HCT116 (cell line): Measurements from ENCODE around the gene TMEM178B. TPM values are rescaled to one million over a fixed set of nuclear protein-coding genes. Genes with fewer than 3 reads are reported as not detected.

Experiments used
- ATAC-seq: fragments of 200-7000 bp; cut with Tn5 transposase; 2 replicates; pipeline ENCODE4 v1.9.1; 2020; ENCODE audit warnings: mild to moderate bottlenecking, moderate library complexity
- BruUV-seq: library from RNA; stranded (reverse); fragments of 400-500 nt; replicated peaks from 2 replicates; lab custom pipeline; 2021; lab: Mats Ljungman, UMichigan
- CTCF ChIA-PET: fragments of 300-600 bp; sonication (Branson Sonifier 250); formaldehyde crosslinking; loops from one replicate; lab custom pipeline; 2021; ENCODE audit warnings: antibody characterized with exemption; lab: Charles Lee
- POLR2A ChIA-PET: fragments of 300-600, 350-600 bp; sonication (Branson Sonifier 250); formaldehyde crosslinking; loops from one replicate; lab custom pipeline; 2021; ENCODE audit warnings: antibody characterized with exemption; lab: Charles Lee
- RAD21 ChIA-PET, 2 experiments: fragments of 300-600 bp; sonication (Branson Sonifier 250); formaldehyde crosslinking; loops; one replicate each; lab custom pipeline; 2023; ENCODE audit warnings: low total read pairs in 2 of 2; ENCODE audit not compliant: uncharacterized antibody in 2 of 2, unreplicated experiment in 2 of 2, low non-redundant PET in 1 of 2; lab: Charles Lee
- DNase-seq: peaks from one replicate; pipeline ENCODE4 v3.0.0-alpha.2; 2010; ENCODE audit warnings: low read depth, low spot score
- H2AFZ ChIP-seq: fragments of 200-600 bp; shearing (Covaris generic), sonication (generic); 2 replicates; pipeline ENCODE4 v1.6.1; 2017; ENCODE audit warnings: low read depth, mixed run types, mixed read lengths, antibody characterized with exemption, low read length; ENCODE audit not compliant: poor library complexity, severe bottlenecking
- H3K27ac ChIP-seq: 2 replicates; pipeline ENCODE4 v1.5.1; 2012; ENCODE audit warnings: low read depth, low read length
- H3K27me3 ChIP-seq: fragments of 200-600 bp; sonication (generic); 2 replicates; pipeline ENCODE4 v1.6.1; 2016; ENCODE audit warnings: mixed run types, low read length, mixed read lengths; ENCODE audit not compliant: insufficient read depth
- H3K36me3 ChIP-seq, 2 experiments: fragments of 200-500 bp in 1 of 2; fragments of 200-600 bp in 1 of 2; sonication (Bioruptor generic) in 1 of 2; sonication (generic) in 1 of 2; 2 replicates each; pipeline versions ENCODE4 v1.5.1 to v1.6.1; 2014 to 2016; ENCODE audit warnings: low read length in 2 of 2, inconsistent platforms in 1 of 2, mixed read lengths in 1 of 2, mixed run types in 1 of 2; ENCODE audit not compliant: insufficient read depth in 2 of 2, control insufficient read depth in 1 of 2
- H3K4me1 ChIP-seq, 2 experiments: fragments of 200-600 bp in 1 of 2; sonication (generic) in 1 of 2; 2 replicates each; pipeline versions ENCODE4 v1.5.1 to v1.6.1; 2012 to 2017; ENCODE audit warnings: low read length in 2 of 2, inconsistent platforms in 1 of 2, mild to moderate bottlenecking in 1 of 2, mixed read lengths in 1 of 2, mixed run types in 1 of 2, moderate library complexity in 1 of 2; ENCODE audit not compliant: insufficient read depth in 2 of 2, control insufficient read depth in 1 of 2
- H3K4me2 ChIP-seq: fragments of 200-600 bp; sonication (generic); 2 replicates; pipeline ENCODE4 v1.6.1; 2017; ENCODE audit warnings: mixed run types, low read length, mixed read lengths
- H3K4me3 ChIP-seq, 2 experiments: fragments of 200-600 bp in 1 of 2; sonication (generic) in 1 of 2; replicated peaks in 1 of 2; 2 replicates each; pipeline ENCODE4 v1.5.1; 2011 to 2016; ENCODE audit warnings: low read length in 2 of 2, control low read depth in 1 of 2, low read depth in 1 of 2, mild to moderate bottlenecking in 1 of 2, mixed read lengths in 1 of 2, mixed run types in 1 of 2
- H3K79me2 ChIP-seq: fragments of 200-600 bp; sonication (generic); 2 replicates; pipeline ENCODE4 v1.6.1; 2017; ENCODE audit warnings: mild to moderate bottlenecking, mixed run types, low read length, moderate library complexity, mixed read lengths; ENCODE audit not compliant: insufficient read depth
- H3K9ac ChIP-seq: fragments of 200-600 bp; sonication (generic); 2 replicates; pipeline ENCODE4 v1.6.1; 2016; ENCODE audit warnings: low read length, mixed read lengths
- H3K9me2 ChIP-seq: fragments of 200-600 bp; sonication (generic), shearing (Covaris generic); 2 replicates; pipeline ENCODE4 v1.6.1; 2017; ENCODE audit warnings: mixed run types, mild to moderate bottlenecking, moderate library complexity; ENCODE audit not compliant: insufficient read depth
- H3K9me3 ChIP-seq, 2 experiments: fragments of 200-500 bp in 1 of 2; fragments of 200-600 bp in 1 of 2; sonication (Bioruptor generic) in 1 of 2; sonication (generic) in 1 of 2; 2 replicates each; pipeline ENCODE4 v1.6.1; 2014 to 2017; ENCODE audit warnings: low read length in 2 of 2, mixed read lengths in 2 of 2, inconsistent platforms in 1 of 2, low read depth in 1 of 2, mild to moderate bottlenecking in 1 of 2, mixed run types in 1 of 2, moderate library complexity in 1 of 2; ENCODE audit not compliant: control insufficient read depth in 1 of 2, insufficient read depth in 1 of 2
- H4K20me1 ChIP-seq: fragments of 200-600 bp; sonication (generic), shearing (Covaris generic); 2 replicates; pipeline ENCODE4 v1.6.1; 2017; ENCODE audit warnings: mixed run types, mild to moderate bottlenecking, moderate library complexity; ENCODE audit not compliant: insufficient read depth
- CBX3 ChIP-seq: IDR thresholded peaks from 2 replicates; pipeline ENCODE4 v1.6.1; 2012; ENCODE audit warnings: low read depth
- CEBPB ChIP-seq: IDR thresholded peaks from 2 replicates; pipeline ENCODE4 v1.6.1; 2012; ENCODE audit warnings: low read depth
- ELF1 ChIP-seq: IDR thresholded peaks from 2 replicates; pipeline ENCODE4 v1.6.1; 2012; ENCODE audit warnings: low read depth, borderline replicate concordance
- EZH2 ChIP-seq: fragments of 200-600 bp; sonication (generic); IDR thresholded peaks from 2 replicates; pipeline ENCODE4 v1.6.1; 2017; ENCODE audit warnings: antibody characterized with exemption, mixed run types
- JUND ChIP-seq: IDR thresholded peaks from 2 replicates; pipeline ENCODE4 v1.6.1; 2012
- POLR2AphosphoS5 ChIP-seq: IDR thresholded peaks from 2 replicates; pipeline ENCODE4 v1.6.1; 2011; ENCODE audit warnings: mild to moderate bottlenecking, low read depth, low read length, moderate library complexity
- RAD21 ChIP-seq: IDR thresholded peaks from 2 replicates; pipeline ENCODE4 v1.6.1; 2012; ENCODE audit warnings: low read depth, mild to moderate bottlenecking
- SIN3A ChIP-seq: IDR thresholded peaks from 2 replicates; pipeline ENCODE4 v1.6.1; 2012; ENCODE audit warnings: low read depth
- SP1 ChIP-seq: IDR thresholded peaks from 2 replicates; pipeline ENCODE4 v1.6.1; 2012; ENCODE audit warnings: low read depth
- TCF7L2 ChIP-seq: IDR thresholded peaks from 2 replicates; pipeline ENCODE4 v1.7.0; 2011; ENCODE audit warnings: borderline replicate concordance, inconsistent platforms; ENCODE audit not compliant: insufficient read depth, insufficient read length; ENCODE audit errors: extremely low read depth
- ZFX ChIP-seq: fragments of 450-650 bp; IDR thresholded peaks from 2 replicates; pipeline ENCODE4 v1.6.1; 2017
- ZNF274 ChIP-seq: fragments of 200-500 bp; sonication (Bioruptor generic); IDR thresholded peaks from 2 replicates; pipeline ENCODE4 v1.6.1; 2014; ENCODE audit warnings: mild to moderate bottlenecking, low read depth, low read length, inconsistent platforms
- intact Hi-C: fragments of 100-400 bp; cut with micrococcal nuclease; formaldehyde crosslinking; loops from 2 replicates; pipeline ENCODE4 v1.10.0; 2022
- total RNA-seq: library from RNA; stranded (reverse); gene quantifications from one replicate; pipeline ENCODE4 v1.2.1, GENCODE V29; 2021; ENCODE audit not compliant: unreplicated experiment
- TF ChIP-seq, protein P1 (sequence below), 3 experiments: fragments of 200-600 bp in 1 of 3; sonication (generic) in 1 of 3; IDR thresholded peaks in 2 of 3; conservative IDR thresholded peaks in 1 of 3; 2 replicates each; pipeline ENCODE4 v1.5.1; 2012 to 2017; ENCODE audit warnings: low read depth in 2 of 3, low read length in 2 of 3, antibody characterized with exemption in 1 of 3, borderline replicate concordance in 1 of 3, control low read depth in 1 of 3, mild to moderate bottlenecking in 1 of 3, mixed read lengths in 1 of 3, mixed run types in 1 of 3, moderate library complexity in 1 of 3; ENCODE audit not compliant: insufficient read depth in 1 of 3
- TF ChIP-seq, protein P2 (sequence below): IDR thresholded peaks from 2 replicates; pipeline ENCODE4 v1.6.1; 2012
- TF ChIP-seq, protein P3 (sequence below): IDR thresholded peaks from 2 replicates; pipeline ENCODE4 v1.6.1; 2012

TMEM178B gene
- total RNA-seq, 1 experiment from 2014 or later = 0.02 TPM

DNA sequence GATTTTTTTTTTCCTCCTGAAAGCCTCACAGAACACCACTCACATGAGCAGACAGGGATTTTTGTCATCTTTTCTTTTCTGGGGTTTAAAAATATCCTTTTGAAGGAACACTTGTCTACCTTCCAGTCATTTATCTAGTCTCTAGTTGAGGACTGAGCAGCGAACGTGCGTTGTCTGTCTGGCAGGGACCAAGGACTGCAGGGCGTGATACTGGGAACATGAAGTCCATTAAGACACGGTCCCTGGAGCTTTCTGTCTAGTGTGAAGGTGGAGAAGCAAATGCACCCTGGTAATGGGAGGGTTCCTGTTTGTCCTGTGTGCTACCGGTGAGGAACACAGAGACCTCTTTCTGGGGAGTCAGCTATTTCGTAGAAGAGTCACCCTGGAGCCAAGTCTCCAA, 207.4 kb downstream of the TMEM178B start:
- Histone ChIP-seq H3K36me3 (no peaks in the 10 kb centered on the region; a peak in 1 of 4 replicates), H3K4me1 (no peaks in the 10 kb centered on the region), H2AFZ (no peak overlapping the region), H3K4me3 (no peak overlapping the region), H3K4me2 (no peak overlapping the region), H3K9me2 (no peaks in the 10 kb centered on the region), H4K20me1 (no peaks in the 10 kb centered on the region), H3K79me2 (no peaks in the 10 kb centered on the region), H3K27me3 (peaks cover 30% of the 10 kb centered on the region; the same call in 1 of the 2 replicates), H3K9ac (no peak overlapping the region), H3K27ac (no peak overlapping the region), H3K9me3 (no peaks in the 10 kb centered on the region)
- DNase-seq (no peak), ATAC-seq (no peak)
- ChIA-PET CTCF (no interaction called here), RAD21 (no interaction called here), POLR2A (no interaction called here)
- TF ChIP-seq ZFX = no peak
- no peak for TF ChIP-seq ELF1
- no peak for TF ChIP-seq TCF7L2
- no peak for TF ChIP-seq POLR2AphosphoS5
- TF ChIP-seq, protein P1, sequence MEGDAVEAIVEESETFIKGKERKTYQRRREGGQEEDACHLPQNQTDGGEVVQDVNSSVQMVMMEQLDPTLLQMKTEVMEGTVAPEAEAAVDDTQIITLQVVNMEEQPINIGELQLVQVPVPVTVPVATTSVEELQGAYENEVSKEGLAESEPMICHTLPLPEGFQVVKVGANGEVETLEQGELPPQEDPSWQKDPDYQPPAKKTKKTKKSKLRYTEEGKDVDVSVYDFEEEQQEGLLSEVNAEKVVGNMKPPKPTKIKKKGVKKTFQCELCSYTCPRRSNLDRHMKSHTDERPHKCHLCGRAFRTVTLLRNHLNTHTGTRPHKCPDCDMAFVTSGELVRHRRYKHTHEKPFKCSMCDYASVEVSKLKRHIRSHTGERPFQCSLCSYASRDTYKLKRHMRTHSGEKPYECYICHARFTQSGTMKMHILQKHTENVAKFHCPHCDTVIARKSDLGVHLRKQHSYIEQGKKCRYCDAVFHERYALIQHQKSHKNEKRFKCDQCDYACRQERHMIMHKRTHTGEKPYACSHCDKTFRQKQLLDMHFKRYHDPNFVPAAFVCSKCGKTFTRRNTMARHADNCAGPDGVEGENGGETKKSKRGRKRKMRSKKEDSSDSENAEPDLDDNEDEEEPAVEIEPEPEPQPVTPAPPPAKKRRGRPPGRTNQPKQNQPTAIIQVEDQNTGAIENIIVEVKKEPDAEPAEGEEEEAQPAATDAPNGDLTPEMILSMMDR (IDR thresholded peaks at IDR 0.05 in 2 of 3, conservative IDR thresholded peaks at IDR 0.05 in 1 of 3; ENCODE audit: borderline replicate concordance in 1 of 3, insufficient read depth in 1 of 3, low read depth in 2 of 3, low read length in 2 of 3) = no peak
- TF ChIP-seq, protein P2, sequence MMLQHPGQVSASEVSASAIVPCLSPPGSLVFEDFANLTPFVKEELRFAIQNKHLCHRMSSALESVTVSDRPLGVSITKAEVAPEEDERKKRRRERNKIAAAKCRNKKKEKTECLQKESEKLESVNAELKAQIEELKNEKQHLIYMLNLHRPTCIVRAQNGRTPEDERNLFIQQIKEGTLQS = no peak
- no peak for TF ChIP-seq ZNF274
- BruUV-seq = no TSS peak
- intact Hi-C loops = no loop called here

DNA sequence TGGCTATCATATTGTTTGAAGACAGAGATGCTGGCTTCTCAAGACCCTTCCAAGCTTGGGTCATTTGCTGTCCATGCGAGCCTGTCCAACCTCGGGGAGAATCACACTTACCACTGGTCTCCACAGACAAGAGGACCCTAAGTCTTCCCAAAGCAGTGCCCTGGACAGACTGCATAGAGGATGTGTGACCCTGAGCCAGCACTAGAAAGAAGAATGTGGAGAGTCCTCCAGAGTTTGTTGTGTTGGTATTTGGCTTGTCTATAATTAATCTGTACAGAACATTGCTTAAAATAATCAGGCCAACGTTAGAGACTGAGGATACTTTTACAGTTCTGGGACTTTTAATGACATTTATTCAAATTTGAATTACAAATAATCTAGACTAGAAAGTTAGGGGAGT, 212.7 kb downstream of the TMEM178B start:
- BruUV-seq = no TSS peak
- no peak overlapping the region for H2AFZ ChIP-seq
- TF ChIP-seq CBX3 (no peak), JUND (no peak), ELF1 (no peak), SIN3A (no peak), ZFX (no peak), SP1 (no peak), CEBPB (no peak), EZH2 (no peak), RAD21 (no peak)
- TF ChIP-seq, protein P3, sequence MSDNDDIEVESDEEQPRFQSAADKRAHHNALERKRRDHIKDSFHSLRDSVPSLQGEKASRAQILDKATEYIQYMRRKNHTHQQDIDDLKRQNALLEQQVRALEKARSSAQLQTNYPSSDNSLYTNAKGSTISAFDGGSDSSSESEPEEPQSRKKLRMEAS = no peak
- TF ChIP-seq, protein P1 (IDR thresholded peaks at IDR 0.05 in 2 of 3, conservative IDR thresholded peaks at IDR 0.05 in 1 of 3; ENCODE audit: borderline replicate concordance in 1 of 3, insufficient read depth in 1 of 3, low read depth in 2 of 3, low read length in 2 of 3) = no peak
- TF ChIP-seq, protein P2 = no peak

More for the DNA sequence above, 212.7 kb downstream of the TMEM178B start:
- no peaks in the 10 kb centered on the region for H3K36me3 ChIP-seq
- ChIA-PET CTCF (no interaction called here), POLR2A (no interaction called here), RAD21 (no interaction called here)
- H3K9me3 ChIP-seq = no peaks in the 10 kb centered on the region
- no peaks in the 10 kb centered on the region for H3K9me2 ChIP-seq
- no peak overlapping the region for H3K27ac ChIP-seq
- intact Hi-C loops = no loop called here
- peaks cover 58% of the 10 kb centered on the region for H3K27me3 ChIP-seq
- H3K79me2 ChIP-seq = no peaks in the 10 kb centered on the region
- no peak overlapping the region for H3K9ac ChIP-seq
- H3K4me2 ChIP-seq = no peak overlapping the region
- H3K4me1 ChIP-seq = no peaks in the 10 kb centered on the region
- H3K4me3 ChIP-seq = no peak overlapping the region
- ATAC-seq (no peak), DNase-seq (no peak)
- H4K20me1 ChIP-seq = no peaks in the 10 kb centered on the region
